Caco-2 (cell line): Measurements from ENCODE around the gene HDAC4. TPM values are rescaled to one million over a fixed set of nuclear protein-coding genes. Genes with fewer than 3 reads are reported as not detected.

Source experiments
- BruUV-seq: library from RNA; stranded (reverse); fragments of 400-500 nt; replicated peaks from 2 replicates; lab custom pipeline; 2021; lab: Mats Ljungman, UMichigan
- CTCF ChIA-PET: fragments of 300-600 bp; sonication (Branson Sonifier 250); formaldehyde crosslinking; loops from one replicate; lab custom pipeline; 2022; ENCODE audit warnings: antibody characterized with exemption; lab: Charles Lee
- POLR2A ChIA-PET: fragments of 300-600 bp; sonication (Branson Sonifier 250); formaldehyde crosslinking; loops from one replicate; lab custom pipeline; 2022; ENCODE audit warnings: antibody characterized with exemption; lab: Charles Lee
- DNase-seq, 2 experiments: peaks; one replicate each; pipeline versions ENCODE4 v3.0.0 to v3.0.0-alpha.2; 2020 to 2022
- H3K27me3 ChIP-seq: replicated peaks from 2 replicates; pipeline ENCODE4 v1.6.0; 2011; ENCODE audit warnings: low read length; ENCODE audit not compliant: control insufficient read depth, insufficient read depth
- H3K36me3 ChIP-seq: 2 replicates; pipeline ENCODE4 v1.5.1; 2011; ENCODE audit warnings: low read length; ENCODE audit not compliant: control insufficient read depth, insufficient read depth
- H3K4me1 ChIP-seq: fragments of 250-450 bp; sonication (Bioruptor Pico); 2 replicates; pipeline ENCODE4 v1.5.1; 2020; ENCODE audit warnings: mild to moderate bottlenecking
- H3K4me3 ChIP-seq: 2 replicates; pipeline ENCODE4 v1.5.1; 2011; ENCODE audit warnings: low read depth, mild to moderate bottlenecking, control low read depth, low read length
- H3K9me3 ChIP-seq: fragments of 250-450 bp; sonication (Bioruptor Pico); 2 replicates; pipeline ENCODE4 v1.5.1; 2020; ENCODE audit warnings: mild to moderate bottlenecking, moderate library complexity
- H3K27ac Mint-ChIP-seq: one replicate; pipeline ENCODE4 v1.8.0; 2022; ENCODE audit warnings: mixed read lengths; ENCODE audit not compliant: unreplicated experiment
- H3K27me3 Mint-ChIP-seq: one replicate; pipeline ENCODE4 v1.8.0; 2022; ENCODE audit warnings: mixed read lengths; ENCODE audit not compliant: insufficient read depth, unreplicated experiment
- H3K36me3 Mint-ChIP-seq: one replicate; pipeline ENCODE4 v1.8.0; 2022; ENCODE audit warnings: mild to moderate bottlenecking, mixed read lengths; ENCODE audit not compliant: insufficient read depth, unreplicated experiment
- H3K4me1 Mint-ChIP-seq: one replicate; pipeline ENCODE4 v1.8.0; 2022; ENCODE audit warnings: low read depth, mixed read lengths; ENCODE audit not compliant: unreplicated experiment
- H3K4me3 Mint-ChIP-seq: one replicate; pipeline ENCODE4 v1.8.0; 2022; ENCODE audit warnings: mild to moderate bottlenecking, moderate library complexity, mixed read lengths; ENCODE audit not compliant: unreplicated experiment
- H3K9me3 Mint-ChIP-seq: one replicate; pipeline ENCODE4 v1.8.0; 2022; ENCODE audit warnings: mixed read lengths; ENCODE audit not compliant: unreplicated experiment
- CTCF ChIP-seq, 2 experiments: fragments of 200-600 bp in 1 of 2; IDR thresholded peaks; 1 replicate in 1 of 2; 2 replicates in 1 of 2; pipeline versions ENCODE4 v1.5.1 to v1.8.0; 2011 to 2022; ENCODE audit warnings: antibody characterized with exemption in 1 of 2, control low read depth in 1 of 2, inconsistent platforms in 1 of 2, low read depth in 1 of 2, low read length in 1 of 2, mild to moderate bottlenecking in 1 of 2, moderate library complexity in 1 of 2; ENCODE audit not compliant: insufficient read depth in 1 of 2, severe bottlenecking in 1 of 2, unreplicated experiment in 1 of 2
- intact Hi-C: fragments of 100-400 bp; cut with micrococcal nuclease; formaldehyde crosslinking; loops from one replicate; pipeline ENCODE4 v1.10.0; 2022; ENCODE audit not compliant: unreplicated experiment
- total RNA-seq: library from RNA; stranded (reverse); gene quantifications from 2 replicates; pipeline ENCODE4 v1.2.3, GENCODE V29; 2022

HDAC4 gene
- total RNA-seq, 1 experiment from 2014 or later = 15.5 TPM

GRCh38 chr2:239302808-239303557 lies 97.8 kb downstream of the HDAC4 start:
- no peaks in the 10 kb centered on the region for H3K36me3 Mint-ChIP-seq
- POLR2A ChIA-PET = no interaction called here
- H3K9me3 Mint-ChIP-seq = no peaks in the 10 kb centered on the region
- no peaks in the 10 kb centered on the region for H3K36me3 ChIP-seq
- no peak for TF ChIP-seq CTCF (IDR thresholded peaks at IDR 0.05; ENCODE audit: insufficient read depth in 1 of 2, low read depth in 1 of 2, low read length in 1 of 2, severe bottlenecking in 1 of 2, unreplicated experiment in 1 of 2)
- H3K4me1 Mint-ChIP-seq = peaks cover 19% of the 10 kb centered on the region
- CTCF ChIA-PET = no interaction called here
- intact Hi-C loops = no loop called here
- no peak for DNase-seq
- no peak overlapping the region for H3K27ac Mint-ChIP-seq
- no peak overlapping the region for H3K4me3 Mint-ChIP-seq
- peaks cover 12% of the 10 kb centered on the region; the same call in 1 of the 2 replicates for H3K4me1 ChIP-seq
- BruUV-seq = no TSS peak
- H3K27me3 Mint-ChIP-seq = no peaks in the 10 kb centered on the region
- no peaks in the 10 kb centered on the region for H3K27me3 ChIP-seq
- no peaks in the 10 kb centered on the region for H3K9me3 ChIP-seq
- H3K4me3 ChIP-seq = no peak overlapping the region

- Histone ChIP-seq H3K4me3 (no peak overlapping the region), H3K9me3 (no peaks in the 10 kb centered on the region), H3K4me1 (peaks cover 16% of the 10 kb centered on the region; the same call in 1 of the 2 replicates), H3K36me3 (no peaks in the 10 kb centered on the region), H3K27me3 (no peaks in the 10 kb centered on the region)
- peaks cover 19% of the 10 kb centered on the region for H3K4me1 Mint-ChIP-seq
- DNase-seq = no peak
- no peaks in the 10 kb centered on the region for H3K9me3 Mint-ChIP-seq
- no TSS peak for BruUV-seq
- H3K27ac Mint-ChIP-seq = no peak overlapping the region
- ChIA-PET CTCF (no interaction called here), POLR2A (no interaction called here)
- TF ChIP-seq CTCF (IDR thresholded peaks at IDR 0.05; ENCODE audit: insufficient read depth in 1 of 2, low read depth in 1 of 2, low read length in 1 of 2, severe bottlenecking in 1 of 2, unreplicated experiment in 1 of 2) = no peak
- no peak overlapping the region for H3K4me3 Mint-ChIP-seq
- no peaks in the 10 kb centered on the region for H3K27me3 Mint-ChIP-seq
- no peaks in the 10 kb centered on the region for H3K36me3 Mint-ChIP-seq
- intact Hi-C loops = no loop called here
Measured at GRCh38 chr2:239302083-239302807, 98.6 kb downstream of the HDAC4 start.

- no peaks in the 10 kb centered on the region for H3K36me3 ChIP-seq
- Mint-ChIP-seq H3K36me3 (no peaks in the 10 kb centered on the region), H3K27me3 (no peaks in the 10 kb centered on the region), H3K27ac (no peak overlapping the region), H3K4me3 (no peak overlapping the region), H3K9me3 (no peaks in the 10 kb centered on the region), H3K4me1 (peaks cover 19% of the 10 kb centered on the region)
- POLR2A ChIA-PET = no interaction called here
- no peak for DNase-seq
- no peaks in the 10 kb centered on the region for H3K9me3 ChIP-seq
- intact Hi-C loops = no loop called here
- CTCF ChIA-PET = no interaction called here
- peaks cover 24% of the 10 kb centered on the region for H3K4me1 ChIP-seq
- no peak overlapping the region for H3K4me3 ChIP-seq
- no peak for TF ChIP-seq CTCF (IDR thresholded peaks at IDR 0.05; ENCODE audit: insufficient read depth in 1 of 2, low read depth in 1 of 2, low read length in 1 of 2, severe bottlenecking in 1 of 2, unreplicated experiment in 1 of 2)
- H3K27me3 ChIP-seq = no peaks in the 10 kb centered on the region
- no TSS peak for BruUV-seq
Measured at GRCh38 chr2:239300871-239301735, 99.7 kb downstream of the HDAC4 start.
